A673 (cell line): ENCODE data around the gene TRPM3. TPM values are rescaled to one million over a fixed set of nuclear protein-coding genes. Genes with fewer than 3 reads are reported as not detected.

ENCODE experiments used
- BruUV-seq: library from RNA; stranded (reverse); fragments of 400-500 nt; replicated peaks from 2 replicates; lab custom pipeline; 2021; lab: Mats Ljungman, UMichigan
- CTCF ChIA-PET: fragments of 300-600 bp; sonication (Branson Sonifier 250); formaldehyde crosslinking; loops from one replicate; lab custom pipeline; 2022; ENCODE audit warnings: antibody characterized with exemption; lab: Charles Lee
- POLR2A ChIA-PET: fragments of 300-600 bp; sonication (Branson Sonifier 250); formaldehyde crosslinking; loops from one replicate; lab custom pipeline; 2022; ENCODE audit warnings: antibody characterized with exemption; ENCODE audit not compliant: low non-redundant PET; lab: Charles Lee
- DNase-seq: peaks from one replicate; pipeline ENCODE4 v3.0.0-alpha.2; 2015; ENCODE audit warnings: low spot score
- H3K27ac ChIP-seq: fragments of 200-600 bp; sonication (generic); 2 replicates; pipeline ENCODE4 v1.5.1; 2016; ENCODE audit warnings: mixed run types, low read depth, mild to moderate bottlenecking, mixed read lengths, antibody characterized with exemption, low read length; ENCODE audit not compliant: poor library complexity, severe bottlenecking
- H3K27me3 ChIP-seq: fragments of 200-600 bp; sonication (generic); replicated peaks from 2 replicates; pipeline ENCODE4 v1.6.1; 2017; ENCODE audit warnings: mixed run types, low read depth, mild to moderate bottlenecking, mixed read lengths, antibody characterized with exemption, low read length; ENCODE audit not compliant: insufficient read depth, poor library complexity
- H3K36me3 ChIP-seq: fragments of 200-600 bp; sonication (generic); 2 replicates; pipeline ENCODE4 v1.6.1; 2016; ENCODE audit warnings: mixed run types, mild to moderate bottlenecking, mixed read lengths, antibody characterized with exemption, low read length; ENCODE audit not compliant: insufficient read depth, poor library complexity, severe bottlenecking
- H3K4me1 ChIP-seq: fragments of 200-600 bp; sonication (generic); 2 replicates; pipeline ENCODE4 v1.6.1; 2017; ENCODE audit warnings: mixed run types, mild to moderate bottlenecking, mixed read lengths, antibody characterized with exemption, low read length; ENCODE audit not compliant: insufficient read depth, poor library complexity, severe bottlenecking
- H3K4me3 ChIP-seq: fragments of 200-600 bp; sonication (generic); 2 replicates; pipeline ENCODE4 v1.5.1; 2016; ENCODE audit warnings: low read depth, mixed run types, mild to moderate bottlenecking, mixed read lengths, low read length; ENCODE audit not compliant: poor library complexity, severe bottlenecking
- H3K9me3 ChIP-seq: fragments of 200-600 bp; sonication (generic); 2 replicates; pipeline ENCODE4 v1.6.1; 2016; ENCODE audit warnings: mixed run types, low read depth, mild to moderate bottlenecking, mixed read lengths, antibody characterized with exemption, low read length; ENCODE audit not compliant: poor library complexity, severe bottlenecking
- CTCF ChIP-seq: fragments of 300-800, 200-600 bp; sonication (generic); conservative IDR thresholded peaks from 2 replicates; pipeline ENCODE4 v1.5.1; 2017; ENCODE audit warnings: low read depth, mild to moderate bottlenecking, antibody characterized with exemption, low read length, moderate library complexity, mixed read lengths
- EZH2 ChIP-seq: fragments of 200-600 bp; sonication (generic); IDR thresholded peaks from 2 replicates; pipeline ENCODE4 v1.6.1; 2017; ENCODE audit warnings: borderline replicate concordance, low read depth, mild to moderate bottlenecking, mixed read lengths, antibody characterized with exemption, low read length; ENCODE audit not compliant: poor library complexity, severe bottlenecking
- intact Hi-C: fragments of 100-400 bp; cut with micrococcal nuclease; formaldehyde crosslinking; loops from one replicate; pipeline ENCODE4 v1.10.0; 2022; ENCODE audit not compliant: unreplicated experiment
- total RNA-seq: library from RNA; stranded (reverse); gene quantifications from 2 replicates; pipeline ENCODE4 v1.2.3, GENCODE V29; 2021

TRPM3 gene
- total RNA-seq, 1 experiment from 2014 or later: not detected

- TF ChIP-seq EZH2 (no peak), CTCF (no peak)
- H3K36me3 ChIP-seq: no peaks in the 10 kb centered on the region
- H3K9me3 ChIP-seq: no peaks in the 10 kb centered on the region
- H3K27me3 ChIP-seq: no peaks in the 10 kb centered on the region
- CTCF ChIA-PET: no interaction called here
- DNase-seq: no peak
- intact Hi-C loops: no loop called here
- no TSS peak for BruUV-seq
- H3K4me3 ChIP-seq: no peak overlapping the region
- POLR2A ChIA-PET: no interaction called here
- H3K27ac ChIP-seq: no peak overlapping the region
- no peaks in the 10 kb centered on the region for H3K4me1 ChIP-seq
Measured at GRCh38 chr9:70868041-70868440, 253.4 kb downstream of the TRPM3 start.

- intact Hi-C loops: no loop called here
- peak; percentile 1 for DNase-seq
- Histone ChIP-seq H3K27ac (no peak overlapping the region), H3K4me1 (no peaks in the 10 kb centered on the region), H3K9me3 (no peaks in the 10 kb centered on the region), H3K4me3 (no peak overlapping the region), H3K36me3 (no peaks in the 10 kb centered on the region), H3K27me3 (no peaks in the 10 kb centered on the region)
- ChIA-PET CTCF (interaction anchor here (0.8 kb wide), 1 partner anchor 225 kb away, joined by 4 read pairs; no protein-coding TSS in a partner anchor), POLR2A (no interaction called here)
- no TSS peak for BruUV-seq
- TF ChIP-seq EZH2 (no peak), CTCF (no peak)
Measured at GRCh38 chr9:70865471-70865870, 255.9 kb downstream of the TRPM3 start.

- no peak overlapping the region for H3K4me3 ChIP-seq
- POLR2A ChIA-PET: no interaction called here
- H3K4me1 ChIP-seq: no peaks in the 10 kb centered on the region
- BruUV-seq: no TSS peak
- H3K27me3 ChIP-seq: no peaks in the 10 kb centered on the region
- no peak for DNase-seq
- no peaks in the 10 kb centered on the region for H3K36me3 ChIP-seq
- intact Hi-C loops: no loop called here
- H3K27ac ChIP-seq: no peak overlapping the region
- CTCF ChIA-PET: no interaction called here
- H3K9me3 ChIP-seq: no peaks in the 10 kb centered on the region
- TF ChIP-seq CTCF (no peak), EZH2 (no peak)
Measured at GRCh38 chr9:70861797-70862196, 259.6 kb downstream of the TRPM3 start.
